Ascending aorta (tissue), 2 donors: ENCODE measurements around the gene WDR73. TPM values are rescaled to one million over a fixed set of nuclear protein-coding genes. Genes with fewer than 3 reads are reported as not detected.

Source experiments
- DNase-seq, 2 donors: peaks; one replicate each; pipeline ENCODE4 v3.0.0-alpha.2; 2019; ENCODE audit warnings: low spot score in 2 of 2
- H3K27ac ChIP-seq, 2 donors: fragments of 200-600 bp; sonication (generic); one replicate each; pipeline ENCODE4 v1.5.1; 2016 to 2017; ENCODE audit warnings: mild to moderate bottlenecking in 1 of 2
- H3K27me3 ChIP-seq: fragments of 200-600 bp; sonication (generic); one replicate; pipeline ENCODE4 v1.5.1; 2017
- H3K36me3 ChIP-seq, 2 donors: fragments of 200-600 bp; sonication (generic); one replicate each; pipeline ENCODE4 v1.5.1; 2016
- H3K4me1 ChIP-seq, 2 donors: fragments of 200-600 bp; sonication (generic); one replicate each; pipeline ENCODE4 v1.5.1; 2016 to 2017; ENCODE audit warnings: mild to moderate bottlenecking in 1 of 2
- H3K4me3 ChIP-seq, 2 donors: fragments of 200-600 bp; sonication (generic); one replicate each; pipeline ENCODE4 v1.5.1; 2016 to 2017; ENCODE audit warnings: mild to moderate bottlenecking in 1 of 2
- H3K9me3 ChIP-seq, 2 donors: fragments of 200-600 bp; sonication (generic); one replicate each; pipeline ENCODE4 v1.5.1; 2016
- CTCF ChIP-seq, 3 experiments: fragments of 200-600 bp in 2 of 3; fragments of 450-650 bp in 1 of 3; sonication (generic) in 2 of 3; IDR thresholded peaks; one replicate each; pipeline ENCODE4 v1.5.1; 2016 to 2019; ENCODE audit warnings: antibody characterized with exemption in 3 of 3, mild to moderate bottlenecking in 1 of 3, moderate library complexity in 1 of 3
- intact Hi-C: fragments of 100-400 bp; cut with DNase I; formaldehyde crosslinking; loops from one replicate; pipeline ENCODE4 v1.15.1; 2023
- total RNA-seq: library from RNA; depleted of rRNA; stranded (reverse); fragments of >200 nt; gene quantifications from one replicate; pipeline ENCODE4 v1.1.0, GENCODE V29; 2016

WDR73 gene
- total RNA-seq, 1 donor from 2014 or later: 29.5 TPM

GRCh38 chr15:84661001-84661400 is 6.9 kb upstream of the WDR73 start:
- no peak for DNase-seq
- Histone ChIP-seq H3K27ac (no peak overlapping the region), H3K36me3 (peaks cover 7 to 12% of the 10 kb centered on the region in 2 donors), H3K27me3 (no peaks in the 10 kb centered on the region), H3K4me3 (no peak overlapping the region), H3K9me3 (no peaks in the 10 kb centered on the region), H3K4me1 (peaks cover 0 to 11% of the 10 kb centered on the region in 2 donors)
- intact Hi-C loops: no loop called here
- no peak for TF ChIP-seq CTCF (IDR thresholded peaks at IDR 0.05)

GRCh38 chr15:84659904-84660781 is 6.1 kb upstream of the WDR73 start:
- Histone ChIP-seq H3K4me1 (peaks cover 0 to 15% of the 10 kb centered on the region in 2 donors), H3K27me3 (no peaks in the 10 kb centered on the region), H3K9me3 (no peaks in the 10 kb centered on the region), H3K36me3 (peaks cover 0 to 6% of the 10 kb centered on the region in 2 donors), H3K4me3 (no peak overlapping the region), H3K27ac (no peak overlapping the region)
- no peak for TF ChIP-seq CTCF (IDR thresholded peaks at IDR 0.05)
- intact Hi-C loops: loop anchor here (2.0 to 5.0 kb wide), 3 partner anchors 89 to 322 kb away; partner anchors contain the start of genes PDE8A and ZNF592
- no peak for DNase-seq

DNA sequence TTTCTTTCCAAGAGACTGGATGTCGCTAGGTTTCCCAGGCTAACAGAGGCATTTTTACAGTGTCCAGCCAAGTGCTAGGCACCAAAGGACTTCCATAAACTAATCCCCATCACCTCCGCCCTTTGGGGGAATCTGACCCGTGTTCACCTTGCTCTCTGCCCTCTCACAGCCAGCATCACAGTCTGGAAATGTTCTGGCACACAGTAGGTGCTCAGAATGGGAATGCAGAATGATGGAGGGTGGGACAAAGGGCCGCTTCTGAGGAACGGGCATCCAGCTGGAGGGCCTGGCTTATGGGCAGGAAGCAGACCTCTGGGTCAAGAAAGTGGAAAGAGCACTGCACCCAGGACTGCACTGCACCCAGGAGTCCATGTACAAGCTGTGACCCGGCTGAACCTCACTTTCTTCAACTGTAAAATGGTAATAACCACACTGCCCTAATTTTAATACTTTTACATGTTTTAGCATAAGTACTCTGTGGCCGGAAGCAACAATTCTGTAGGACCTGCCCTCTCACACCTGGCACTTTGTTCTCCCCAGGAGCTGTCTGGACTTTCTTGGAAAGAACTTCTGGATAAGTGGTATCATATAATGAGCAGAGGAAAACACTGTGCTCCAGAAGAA is 4.8 kb upstream of the WDR73 start:
- Histone ChIP-seq H3K27ac (peak overlapping the region; percentile 86 to 91), H3K36me3 (no peaks in the 10 kb centered on the region), H3K9me3 (no peaks in the 10 kb centered on the region), H3K4me3 (peak overlapping the region; percentile 69 to 75), H3K4me1 (peaks cover 0 to 19% of the 10 kb centered on the region in 2 donors), H3K27me3 (no peaks in the 10 kb centered on the region)
- intact Hi-C loops: loop anchor here (1.0 to 5.0 kb wide), 5 partner anchors 57 to 323 kb away; partner anchors contain the start of genes PDE8A, SEC11A and ZNF592
- DNase-seq: no peak
- TF ChIP-seq CTCF (IDR thresholded peaks at IDR 0.05): no peak

- Histone ChIP-seq H3K9me3 (no peaks in the 10 kb centered on the region), H3K36me3 (no peaks in the 10 kb centered on the region), H3K27ac (peak within 1 kb of the TSS; percentile 86 to 91), H3K27me3 (no peaks in the 10 kb centered on the region), H3K4me1 (peaks cover 2 to 24% of the 10 kb centered on the region in 2 donors), H3K4me3 (peak within 1 kb of the TSS; percentile 69 to 75)
- peak; percentile 50 to 90 for DNase-seq
- peak; percentile 76 to 83 (median 81) for TF ChIP-seq CTCF (IDR thresholded peaks at IDR 0.05)
- intact Hi-C loops: loop anchor here (1.0 to 5.0 kb wide), 5 partner anchors 58 to 324 kb away; partner anchors contain the start of genes PDE8A, SEC11A and ZNF592
Observed at GRCh38 chr15:84658080-84658787, 4.2 kb upstream of the WDR73 start, which contains the start of gene NMB. Gene NMB (minus strand): TSS chr15:84658199. CDS start chr15:84658152, 47 bp downstream.

- intact Hi-C loops: loop anchor here (1.0 to 5.0 kb wide), 5 partner anchors 59 to 325 kb away; partner anchors contain the start of genes PDE8A, SEC11A and ZNF592
- peak in 1 of 2 donors; percentile 64 for DNase-seq
- Histone ChIP-seq H3K36me3 (no peaks in the 10 kb centered on the region), H3K4me3 (peak overlapping the region; percentile 69 to 75), H3K4me1 (peaks cover 7 to 29% of the 10 kb centered on the region in 2 donors), H3K27ac (peak overlapping the region; percentile 86 to 91), H3K27me3 (no peaks in the 10 kb centered on the region), H3K9me3 (no peaks in the 10 kb centered on the region)
- TF ChIP-seq CTCF (IDR thresholded peaks at IDR 0.05): no peak
Observed at GRCh38 chr15:84657748-84658079, 3.6 kb upstream of the WDR73 start.
